Activated naive CD8-positive, alpha-beta T cell treated with anti-CD3 and anti-CD28 coated beads, Interleukin-2, amount 50 U/mL, for 16 hours (primary cell): ENCODE measurements around the gene KIF5B.

Experiments
- DNase-seq: peaks from one replicate; pipeline ENCODE4 v3.0.0-alpha.2; 2020; ENCODE audit warnings: low read depth, low spot score

The KIF5B gene

GRCh38 chr10:31961277-31962074 lies 94.7 kb downstream of the KIF5B start:
- no peak for DNase-seq

- DNase-seq, result no peak
Observed at GRCh38 chr10:31959461-31960173, 96.6 kb downstream of the KIF5B start.
